ENCODE data around the gene ACACA. TPM values are rescaled to one million over a fixed set of nuclear protein-coding genes. Genes with fewer than 3 reads are reported as not detected.

The ACACA gene
- total and polyA plus RNA-seq, 2 donors (not counting 1 experiment from before 2014, with no cell fraction given) = 4.8 to 26.2 TPM

- intact Hi-C loops (cut with micrococcal nuclease) = no loop called here
- WGBS (ENCODE audit: insufficient coverage) = 67% methylated on average over 21 of the region's 23 CpGs
- H3K9me3 Mint-ChIP-seq (ENCODE audit: insufficient read depth) = no peaks in the 10 kb centered on the region
These were observed 340.9 kb downstream of the ACACA start for GRCh38 chr17:37065486-37066321.

More at GRCh38 chr17:37065486-37066321, 340.9 kb downstream of the ACACA start:
- H3K4me3 Mint-ChIP-seq = no peak overlapping the region
- no peak overlapping the region for H2AFZ ChIP-seq (ENCODE audit: insufficient read depth, low read depth, low read length, poor library complexity, severe bottlenecking)
- ATAC-seq (ENCODE audit: low read depth) = no peak
- no peaks in the 10 kb centered on the region for H3K9me3 ChIP-seq (ENCODE audit: control extremely low read depth in 1 of 3, control insufficient read depth in 2 of 3, insufficient read depth in 1 of 3, low read length in 2 of 3)
- no peaks in the 10 kb centered on the region for H4K20me1 ChIP-seq (ENCODE audit: control insufficient read depth, insufficient read depth, low read length, poor library complexity, severe bottlenecking)
- DNase-seq = no peak
- H3K9ac ChIP-seq (ENCODE audit: low read length) = no peak overlapping the region
- no peaks in the 10 kb centered on the region for H3K36me3 ChIP-seq (replicated peaks in 1 of 2; ENCODE audit: control extremely low read depth in 1 of 2, control insufficient read depth in 1 of 2, extremely low read depth in 1 of 2, insufficient read depth in 2 of 2, low read length in 1 of 2)
- no peak for TF ChIP-seq EZH2 (IDR thresholded peaks at IDR 0.05; ENCODE audit: borderline replicate concordance, insufficient read depth, low read depth, low read length, poor library complexity, severe bottlenecking)
- no peak for TF ChIP-seq CTCF (IDR thresholded peaks at IDR 0.05)
- H3K4me1 ChIP-seq (ENCODE audit: control insufficient read depth in 2 of 2, insufficient read depth in 2 of 2, low read length in 2 of 2) = no peaks in the 10 kb centered on the region
- ChIA-PET POLR2A (no interaction called here), CTCF (no interaction called here)
- H3K27me3 Mint-ChIP-seq = peaks cover 3% of the 10 kb centered on the region
- H3K27ac Mint-ChIP-seq = no peak overlapping the region
- no peaks in the 10 kb centered on the region for H3K79me2 ChIP-seq (ENCODE audit: control insufficient read depth, insufficient read depth, low read length)
- H3K4me1 Mint-ChIP-seq = no peaks in the 10 kb centered on the region
- H3K27ac ChIP-seq (ENCODE audit: low read length in 2 of 2) = no peak overlapping the region
- H3K4me2 ChIP-seq (replicated peaks; ENCODE audit: low read depth, low read length, poor library complexity, severe bottlenecking) = no peak overlapping the region
- no peak overlapping the region for H3K4me3 ChIP-seq (ENCODE audit: control extremely low read depth in 1 of 5, extremely low read depth in 1 of 5, insufficient read depth in 1 of 5, low read depth in 2 of 5, low read length in 4 of 5)
- peaks cover 0 to 5% (median 0%) of the 10 kb centered on the region in 4 experiments for H3K27me3 ChIP-seq (replicated peaks in 1 of 4; ENCODE audit: control extremely low read depth in 1 of 4, control insufficient read depth in 3 of 4, insufficient read depth in 4 of 4, low read length in 3 of 4)

Data from B cell (primary cell).